Liver (tissue), 9 donors: Measurements from ENCODE around the gene ERBB2. TPM values are rescaled to one million over a fixed set of nuclear protein-coding genes. Genes with fewer than 3 reads are reported as not detected.
A peak's percentile ranks its signal among the peaks of the same experiment; 100 is the strongest.

Source experiments
- DNase-seq: peaks from one replicate; pipeline ENCODE4 v3.0.0-alpha.2; 2017; ENCODE audit warnings: low spot score
- H3K27ac ChIP-seq, 2 donors: one replicate each; pipeline ENCODE4 v1.7.0; 2013; ENCODE audit warnings: inconsistent platforms in 2 of 2, low read length in 2 of 2, control low read depth in 1 of 2, low read depth in 1 of 2, mild to moderate bottlenecking in 1 of 2
- H3K27me3 ChIP-seq, 4 donors: one replicate each; pipeline versions ENCODE4 v1.6.1 to v1.7.0; 2013; ENCODE audit warnings: low read length in 3 of 4, inconsistent platforms in 1 of 4, mild to moderate bottlenecking in 1 of 4, moderate library complexity in 1 of 4; ENCODE audit not compliant: control insufficient read depth in 4 of 4, insufficient read depth in 4 of 4
- H3K36me3 ChIP-seq, 4 donors: one replicate each; pipeline versions ENCODE4 v1.6.1 to v1.7.0; 2013; ENCODE audit warnings: low read length in 3 of 4, mild to moderate bottlenecking in 3 of 4, low read depth in 1 of 4, moderate library complexity in 1 of 4; ENCODE audit not compliant: control insufficient read depth in 4 of 4, insufficient read depth in 3 of 4
- H3K4me1 ChIP-seq, 4 donors: one replicate each; pipeline versions ENCODE4 v1.6.1 to v1.7.0; 2013; ENCODE audit warnings: low read length in 3 of 4, mild to moderate bottlenecking in 3 of 4, moderate library complexity in 1 of 4; ENCODE audit not compliant: control insufficient read depth in 4 of 4, insufficient read depth in 4 of 4
- H3K4me3 ChIP-seq, 3 donors: one replicate each; pipeline versions ENCODE4 v1.6.1 to v1.7.0; 2013; ENCODE audit warnings: low read length in 3 of 3, control low read depth in 1 of 3, low read depth in 1 of 3, mild to moderate bottlenecking in 1 of 3
- H3K9ac ChIP-seq, 2 donors: one replicate each; pipeline ENCODE4 v1.7.0; 2013; ENCODE audit warnings: low read length in 2 of 2, mild to moderate bottlenecking in 2 of 2, moderate library complexity in 2 of 2, control low read depth in 1 of 2, low read depth in 1 of 2
- H3K9me3 ChIP-seq, 4 donors: one replicate each; pipeline versions ENCODE4 v1.6.1 to v1.7.0; 2013; ENCODE audit warnings: low read length in 3 of 4; ENCODE audit not compliant: control insufficient read depth in 4 of 4
- ATF3 ChIP-seq: IDR thresholded peaks from 2 replicates; pipeline ENCODE4 v1.6.1; 2016; ENCODE audit warnings: antibody characterized with exemption
- CTCF ChIP-seq: fragments of 150-350 bp; IDR thresholded peaks from 2 replicates; pipeline ENCODE4 v1.5.1; 2017; ENCODE audit warnings: improper control_type of control experiment, low read depth, low read length; ENCODE audit not compliant: missing input control
- EGR1 ChIP-seq, 2 donors: IDR thresholded peaks; 2 replicates each; pipeline ENCODE4 v1.6.1; 2016 to 2018; ENCODE audit warnings: antibody characterized with exemption in 2 of 2, low read depth in 2 of 2
- FOXA1 ChIP-seq: IDR thresholded peaks from 2 replicates; pipeline ENCODE4 v1.6.1; 2016; ENCODE audit warnings: antibody characterized with exemption
- FOXA2 ChIP-seq: IDR thresholded peaks from 2 replicates; pipeline ENCODE4 v1.6.1; 2016; ENCODE audit warnings: antibody characterized with exemption
- GABPA ChIP-seq, 2 donors: IDR thresholded peaks in 1 of 2; conservative IDR thresholded peaks in 1 of 2; 2 replicates each; pipeline ENCODE4 v1.6.1; 2016; ENCODE audit warnings: antibody characterized with exemption in 2 of 2, mild to moderate bottlenecking in 1 of 2, moderate library complexity in 1 of 2
- HNF4A ChIP-seq, 2 donors: conservative IDR thresholded peaks; 2 replicates each; pipeline ENCODE4 v1.6.1; 2016; ENCODE audit warnings: antibody characterized with exemption in 2 of 2, mild to moderate bottlenecking in 2 of 2
- HNF4G ChIP-seq: IDR thresholded peaks from 2 replicates; pipeline ENCODE4 v1.6.1; 2016; ENCODE audit warnings: antibody characterized with exemption
- JUND ChIP-seq, 2 donors: IDR thresholded peaks; 2 replicates each; pipeline ENCODE4 v1.6.1; 2016; ENCODE audit warnings: antibody characterized with exemption in 2 of 2
- MAX ChIP-seq: IDR thresholded peaks from 2 replicates; pipeline ENCODE4 v1.6.1; 2016; ENCODE audit warnings: antibody characterized with exemption
- NR2F2 ChIP-seq: IDR thresholded peaks from 2 replicates; pipeline ENCODE4 v1.6.1; 2016; ENCODE audit warnings: antibody characterized with exemption
- RAD21 ChIP-seq, 2 donors: IDR thresholded peaks; 2 replicates each; pipeline ENCODE4 v1.6.1; 2016; ENCODE audit warnings: antibody characterized with exemption in 2 of 2, mild to moderate bottlenecking in 2 of 2
- REST ChIP-seq: IDR thresholded peaks from 2 replicates; pipeline ENCODE4 v1.6.1; 2016; ENCODE audit warnings: antibody characterized with exemption, mild to moderate bottlenecking
- RXRA ChIP-seq, 2 donors: IDR thresholded peaks; 2 replicates each; pipeline ENCODE4 v1.6.1; 2017 to 2018; ENCODE audit warnings: antibody characterized with exemption in 2 of 2, mild to moderate bottlenecking in 1 of 2
- SP1 ChIP-seq: IDR thresholded peaks from 2 replicates; pipeline ENCODE4 v1.6.1; 2018; ENCODE audit warnings: antibody characterized with exemption, mild to moderate bottlenecking
- TAF1 ChIP-seq: conservative IDR thresholded peaks from 2 replicates; pipeline ENCODE4 v1.6.1; 2016; ENCODE audit warnings: antibody characterized with exemption, mild to moderate bottlenecking
- YY1 ChIP-seq: IDR thresholded peaks from 2 replicates; pipeline ENCODE4 v1.6.1; 2016; ENCODE audit warnings: antibody characterized with exemption, mild to moderate bottlenecking
- ZBTB33 ChIP-seq: IDR thresholded peaks from 2 replicates; pipeline ENCODE4 v1.6.1; 2016; ENCODE audit warnings: antibody characterized with exemption
- whole genome bisulfite sequencing: extraction: QIAGEN DNeasy Blood & Tissue Kit; methylation state at CpG from one replicate; pipeline ENCODE4 v1.1.7; 2013; 5-methylcytosine and 5-hydroxymethylcytosine counted together
- polyA plus RNA-seq, 2 donors: library from polyadenylated mRNA; stranded (reverse) in 1 of 2; unstranded in 1 of 2; fragments of 200-250 nt in 1 of 2; fragments of >200 nt in 1 of 2; fragmentation: Nextera tagmentation in 1 of 2; extraction: Ambion mirVana in 1 of 2; gene quantifications; one replicate each; pipeline versions ENCODE4 v1.2.1 to v1.2.3, GENCODE V29; 2013 to 2015
- total RNA-seq, 2 donors: library from RNA; depleted of rRNA; stranded (reverse); fragments of >200 nt; gene quantifications; one replicate each; pipeline ENCODE4 v1.2.3, GENCODE V29; 2014
- donor health status: healthy.
- donor health status: healthy.
- donor health status: healthy.
- donor health status: healthy.
- donor health status: healthy.

ERBB2 gene
- total and polyA plus RNA-seq, 4 donors = 4.7 to 28.8 (median 15.7) TPM

GRCh38 chr17:39772987-39773934, 73.4 kb downstream of the ERBB2 start (continued):
- no peak for TF ChIP-seq HNF4A (conservative IDR thresholded peaks at IDR 0.05)

GRCh38 chr17:39774047-39774446, 74.2 kb downstream of the ERBB2 start:
- no peak for DNase-seq
- Histone ChIP-seq H3K9ac (no peak overlapping the region), H3K4me3 (no peak overlapping the region), H3K9me3 (no peaks in the 10 kb centered on the region), H3K27ac (peak overlapping the region in 1 of 2 donors; percentile 52), H3K4me1 (no peaks in the 10 kb centered on the region), H3K27me3 (no peaks in the 10 kb centered on the region), H3K36me3 (no peaks in the 10 kb centered on the region)
- TF ChIP-seq FOXA2 (no peak), NR2F2 (no peak), SP1 (no peak), CTCF (no peak), FOXA1 (no peak), RAD21 (IDR thresholded peaks at IDR 0.05) (no peak), HNF4A (conservative IDR thresholded peaks at IDR 0.05) (no peak), MAX (no peak), RXRA (IDR thresholded peaks at IDR 0.05) (no peak), YY1 (no peak), GABPA (IDR thresholded peaks at IDR 0.05 in 1 of 2, conservative IDR thresholded peaks at IDR 0.05 in 1 of 2) (no peak), HNF4G (no peak), ZBTB33 (no peak), REST (no peak), JUND (IDR thresholded peaks at IDR 0.05) (no peak), ATF3 (no peak), TAF1 (no peak), EGR1 (IDR thresholded peaks at IDR 0.05; ENCODE audit: low read depth in 2 of 2) (no peak)
- WGBS = 86% methylated on average over 4 of the region's 4 CpGs
